Adipose tissue (tissue), 3 donors: Measurements from ENCODE around the gene ADAMTS16. TPM values are rescaled to one million over a fixed set of nuclear protein-coding genes. Genes with fewer than 3 reads are reported as not detected.

Experiments
- H3K27ac ChIP-seq: one replicate; pipeline ENCODE4 v1.5.1; 2013; ENCODE audit warnings: low read depth, low read length
- WGBS, 3 donors: extraction: QIAGEN DNeasy Blood & Tissue Kit; methylation state at CpG; one replicate each; pipeline ENCODE4 v1.1.7; 2013; 5-methylcytosine and 5-hydroxymethylcytosine counted together
- polyA plus RNA-seq, 3 donors: library from polyadenylated mRNA; stranded (reverse); fragments of 200-250 nt; gene quantifications; one replicate each; pipeline ENCODE4 v1.2.3, GENCODE V29; 2013
- donor health status: healthy with polysubstance abuse.
- donor health status: Bipolar disorder and iron deficiency.
- donor health status: healthy.

ADAMTS16 gene
- polyA plus RNA-seq, 3 donors: 0.61 to 1.7 (median 1.6) TPM

GRCh38 chr5:5209510-5210286 is 69.6 kb downstream of the ADAMTS16 start:
- H3K27ac ChIP-seq: no peak overlapping the region
- WGBS, 3 donors: 25 to 49% (median 49%) methylated on average over 5 of the region's 5 CpGs

- no peak overlapping the region for H3K27ac ChIP-seq
- 61 to 75% (median 68%) methylated on average over 1 of the region's 1 CpG for WGBS, 3 donors
These were observed 77.2 kb downstream of the ADAMTS16 start for GRCh38 chr5:5217371-5217770.

- 84 to 94% (median 89%) methylated on average over 5 of the region's 5 CpGs for WGBS, 3 donors
- no peak overlapping the region for H3K27ac ChIP-seq
These were observed 78.3 kb downstream of the ADAMTS16 start for GRCh38 chr5:5218396-5218795.

- no peak overlapping the region for H3K27ac ChIP-seq
- WGBS, 3 donors: 76 to 93% (median 89%) methylated on average over 3 of the region's 3 CpGs
These were observed 79.4 kb downstream of the ADAMTS16 start for GRCh38 chr5:5219541-5219940.

GRCh38 chr5:5220901-5221631 is 80.9 kb downstream of the ADAMTS16 start:
- no peak overlapping the region for H3K27ac ChIP-seq
- 75 to 77% (median 76%) methylated on average over 14 of the region's 14 CpGs for WGBS, 3 donors

- WGBS, 3 donors: 57 to 88% (median 87%) methylated on average over 4 of the region's 4 CpGs
- H3K27ac ChIP-seq: no peak overlapping the region
These were observed 81.6 kb downstream of the ADAMTS16 start for GRCh38 chr5:5221724-5222123.

- 80 to 85% (median 83%) methylated on average over 8 of the region's 8 CpGs for WGBS, 3 donors
- no peak overlapping the region for H3K27ac ChIP-seq
These were observed 91.4 kb downstream of the ADAMTS16 start for GRCh38 chr5:5231576-5231975.

GRCh38 chr5:5234912-5235311 is 94.8 kb downstream of the ADAMTS16 start:
- WGBS, 3 donors: 83 to 93% (median 93%) methylated on average over 11 of the region's 11 CpGs
- H3K27ac ChIP-seq: no peak overlapping the region

GRCh38 chr5:5235685-5236084 is 95.6 kb downstream of the ADAMTS16 start:
- no peak overlapping the region for H3K27ac ChIP-seq
- WGBS, 3 donors: 52 to 64% (median 56%) methylated on average over 4 of the region's 4 CpGs

GRCh38 chr5:5239191-5239590 is 99.1 kb downstream of the ADAMTS16 start:
- no peak overlapping the region for H3K27ac ChIP-seq
- WGBS, 3 donors: 68 to 81% (median 75%) methylated on average over 10 of the region's 10 CpGs

- WGBS, 3 donors: 90 to 93% (median 92%) methylated on average over 8 of the region's 8 CpGs
These were observed 100.1 kb downstream of the ADAMTS16 start for GRCh38 chr5:5240234-5240633.

GRCh38 chr5:5242056-5242455 is 101.9 kb downstream of the ADAMTS16 start:
- H3K27ac ChIP-seq: no peak overlapping the region
- 68 to 93% (median 88%) methylated on average over 11 of the region's 11 CpGs for WGBS, 3 donors

More at GRCh38 chr5:5240234-5240633, 100.1 kb downstream of the ADAMTS16 start:
- H3K27ac ChIP-seq: no peak overlapping the region

GRCh38 chr5:5246736-5247135 is 106.6 kb downstream of the ADAMTS16 start:
- 91 to 95% (median 91%) methylated on average over 8 of the region's 8 CpGs for WGBS, 3 donors
- no peak overlapping the region for H3K27ac ChIP-seq

- WGBS, 3 donors: 73 to 85% (median 83%) methylated on average over 6 of the region's 6 CpGs
- H3K27ac ChIP-seq: no peak overlapping the region
These were observed 110.6 kb downstream of the ADAMTS16 start for GRCh38 chr5:5250758-5251157.

GRCh38 chr5:5252106-5252505 is 112.0 kb downstream of the ADAMTS16 start:
- H3K27ac ChIP-seq: no peak overlapping the region
- WGBS, 3 donors: 70 to 81% (median 78%) methylated on average over 8 of the region's 8 CpGs

GRCh38 chr5:5257353-5257752 is 117.2 kb downstream of the ADAMTS16 start:
- no peak overlapping the region for H3K27ac ChIP-seq
- 81 to 83% (median 81%) methylated on average over 5 of the region's 5 CpGs for WGBS, 3 donors

- H3K27ac ChIP-seq: no peak overlapping the region
- 81 to 84% (median 84%) methylated on average over 1 of the region's 1 CpG for WGBS, 3 donors
These were observed 118.4 kb downstream of the ADAMTS16 start for GRCh38 chr5:5258564-5258963.

- no peak overlapping the region for H3K27ac ChIP-seq
- WGBS, 3 donors: 54 to 75% (median 66%) methylated on average over 3 of the region's 3 CpGs
These were observed 124.6 kb downstream of the ADAMTS16 start for GRCh38 chr5:5264727-5265126.

GRCh38 chr5:5266297-5266696 is 126.2 kb downstream of the ADAMTS16 start:
- WGBS, 3 donors: 69 to 72% (median 70%) methylated on average over 6 of the region's 6 CpGs
- no peak overlapping the region for H3K27ac ChIP-seq

GRCh38 chr5:5270161-5270560 is 130.0 kb downstream of the ADAMTS16 start:
- no peak overlapping the region for H3K27ac ChIP-seq
- 82 to 93% (median 91%) methylated on average over 9 of the region's 9 CpGs for WGBS, 3 donors
